ENCODE data around the gene AFG3L2. TPM values are rescaled to one million over a fixed set of nuclear protein-coding genes. Genes with fewer than 3 reads are reported as not detected.
A peak's percentile ranks its signal among the peaks of the same experiment; 100 is the strongest.
"Not testable (repeated sequence)": the region's sequence is repeated elsewhere in the genome, so short reads cannot be mapped to it uniquely, and the experiment has no call there.

AFG3L2 gene
- polyA plus RNA-seq, 1 donor = 63.8 TPM

GRCh38 chr18:12378198-12378558 is 1.2 kb upstream of the AFG3L2 start:
- H3K27ac ChIP-seq (ENCODE audit: low read length) = peak overlapping the region; percentile 83
- DNase-seq; H3K27me3 ChIP-seq (ENCODE audit: control insufficient read depth, insufficient read depth, low read length); H3K36me3 ChIP-seq (ENCODE audit: control insufficient read depth, insufficient read depth, low read length); H3K9me3 ChIP-seq (ENCODE audit: control insufficient read depth, low read depth, low read length): not testable (repeated sequence)
- H3K4me1 ChIP-seq (ENCODE audit: control insufficient read depth, insufficient read depth, low read length) = peaks cover 20% of the 10 kb centered on the region
- H3K4me3 ChIP-seq (ENCODE audit: low read length) = peak overlapping the region; percentile 47
- no CpG with 5 or more reads among the region's 5 CpGs for WGBS (ENCODE audit: insufficient coverage, low lambda C conversion rate)

- Histone ChIP-seq H3K9me3 (ENCODE audit: control insufficient read depth, low read depth, low read length) (no peaks in the 10 kb centered on the region), H3K36me3 (ENCODE audit: control insufficient read depth, insufficient read depth, low read length) (peaks cover 4% of the 10 kb centered on the region), H3K4me1 (ENCODE audit: control insufficient read depth, insufficient read depth, low read length) (peaks cover 25% of the 10 kb centered on the region), H3K27ac (ENCODE audit: low read length) (peak overlapping the region; percentile 83), H3K27me3 (ENCODE audit: control insufficient read depth, insufficient read depth, low read length) (no peaks in the 10 kb centered on the region), H3K4me3 (ENCODE audit: low read length) (peak overlapping the region; percentile 47)
- WGBS (ENCODE audit: insufficient coverage, low lambda C conversion rate) = no CpG with 5 or more reads among the region's 30 CpGs
- no peak for DNase-seq
These were observed 650 bp upstream of the AFG3L2 start for GRCh38 chr18:12377556-12378197.

GRCh38 chr18:12376034-12376753 is 833 bp downstream of the AFG3L2 start:
- Histone ChIP-seq H3K27me3 (ENCODE audit: control insufficient read depth, insufficient read depth, low read length) (no peaks in the 10 kb centered on the region), H3K9me3 (ENCODE audit: control insufficient read depth, low read depth, low read length) (no peaks in the 10 kb centered on the region), H3K36me3 (ENCODE audit: control insufficient read depth, insufficient read depth, low read length) (peaks cover 4% of the 10 kb centered on the region), H3K27ac (ENCODE audit: low read length) (peak overlapping the region; percentile 94), H3K4me1 (ENCODE audit: control insufficient read depth, insufficient read depth, low read length) (peaks cover 35% of the 10 kb centered on the region), H3K4me3 (ENCODE audit: low read length) (peak overlapping the region; percentile 84)
- no CpG with 5 or more reads among the region's 42 CpGs for WGBS (ENCODE audit: insufficient coverage, low lambda C conversion rate)
- peak in 1 of 2 donors; percentile 68 for DNase-seq

- peak overlapping the region; percentile 82 for H3K27ac ChIP-seq (ENCODE audit: low read length)
- peaks cover 38% of the 10 kb centered on the region for H3K4me1 ChIP-seq (ENCODE audit: control insufficient read depth, insufficient read depth, low read length)
These were observed 2.6 kb downstream of the AFG3L2 start for GRCh38 chr18:12374401-12374800.

GRCh38 chr18:12373771-12374116 is 3.3 kb downstream of the AFG3L2 start:
- peak overlapping the region; percentile 82 for H3K27ac ChIP-seq (ENCODE audit: low read length)
- H3K4me3 ChIP-seq (ENCODE audit: low read length) = no peak overlapping the region
- no CpG with 5 or more reads among the region's 2 CpGs for WGBS (ENCODE audit: insufficient coverage, low lambda C conversion rate)
- H3K27me3 ChIP-seq (ENCODE audit: control insufficient read depth, insufficient read depth, low read length) = no peaks in the 10 kb centered on the region
- no peak for DNase-seq
- H3K36me3 ChIP-seq (ENCODE audit: control insufficient read depth, insufficient read depth, low read length) = peaks cover 14% of the 10 kb centered on the region
- H3K9me3 ChIP-seq (ENCODE audit: control insufficient read depth, low read depth, low read length) = no peaks in the 10 kb centered on the region
- H3K4me1 ChIP-seq (ENCODE audit: control insufficient read depth, insufficient read depth, low read length) = peaks cover 38% of the 10 kb centered on the region

More at GRCh38 chr18:12374401-12374800, 2.6 kb downstream of the AFG3L2 start:
- Histone ChIP-seq H3K4me3 (ENCODE audit: low read length) (no peak overlapping the region), H3K9me3 (ENCODE audit: control insufficient read depth, low read depth, low read length) (no peaks in the 10 kb centered on the region), H3K27me3 (ENCODE audit: control insufficient read depth, insufficient read depth, low read length) (no peaks in the 10 kb centered on the region), H3K36me3 (ENCODE audit: control insufficient read depth, insufficient read depth, low read length) (peaks cover 8% of the 10 kb centered on the region)
- no CpG with 5 or more reads among the region's 6 CpGs for WGBS (ENCODE audit: insufficient coverage, low lambda C conversion rate)
- no peak for DNase-seq

- DNase-seq = peak in 1 of 2 donors; percentile 64
- no CpG with 5 or more reads among the region's 4 CpGs for WGBS (ENCODE audit: insufficient coverage, low lambda C conversion rate)
- H3K4me1 ChIP-seq (ENCODE audit: control insufficient read depth, insufficient read depth, low read length) = peaks cover 38% of the 10 kb centered on the region
- no peaks in the 10 kb centered on the region for H3K27me3 ChIP-seq (ENCODE audit: control insufficient read depth, insufficient read depth, low read length)
- H3K4me3 ChIP-seq (ENCODE audit: low read length) = no peak overlapping the region
- H3K9me3 ChIP-seq (ENCODE audit: control insufficient read depth, low read depth, low read length) = no peaks in the 10 kb centered on the region
- peak overlapping the region; percentile 82 for H3K27ac ChIP-seq (ENCODE audit: low read length)
- peaks cover 17% of the 10 kb centered on the region for H3K36me3 ChIP-seq (ENCODE audit: control insufficient read depth, insufficient read depth, low read length)
These were observed 3.8 kb downstream of the AFG3L2 start for GRCh38 chr18:12373116-12373770.

- Histone ChIP-seq H3K36me3 (ENCODE audit: control insufficient read depth, insufficient read depth, low read length) (peaks cover 22% of the 10 kb centered on the region), H3K27ac (ENCODE audit: low read length) (peak overlapping the region; percentile 82), H3K4me1 (ENCODE audit: control insufficient read depth, insufficient read depth, low read length) (peaks cover 41% of the 10 kb centered on the region), H3K27me3 (ENCODE audit: control insufficient read depth, insufficient read depth, low read length) (no peaks in the 10 kb centered on the region), H3K9me3 (ENCODE audit: control insufficient read depth, low read depth, low read length) (no peaks in the 10 kb centered on the region), H3K4me3 (ENCODE audit: low read length) (no peak overlapping the region)
- no peak for DNase-seq
- 83% methylated on average over 2 of the region's 3 CpGs for WGBS (ENCODE audit: insufficient coverage, low lambda C conversion rate)
These were observed 4.6 kb downstream of the AFG3L2 start for GRCh38 chr18:12372406-12372805.

GRCh38 chr18:12371590-12371989 is 5.4 kb downstream of the AFG3L2 start:
- no peaks in the 10 kb centered on the region for H3K27me3 ChIP-seq (ENCODE audit: control insufficient read depth, insufficient read depth, low read length)
- no CpG with 5 or more reads among the region's 2 CpGs for WGBS (ENCODE audit: insufficient coverage, low lambda C conversion rate)
- DNase-seq = peak; percentile 38 to 69

GRCh38 chr18:12369211-12369610 is 7.8 kb downstream of the AFG3L2 start:
- WGBS (ENCODE audit: insufficient coverage, low lambda C conversion rate) = no CpG with 5 or more reads among the region's 7 CpGs
- Histone ChIP-seq H3K36me3 (ENCODE audit: control insufficient read depth, insufficient read depth, low read length) (peaks cover 40% of the 10 kb centered on the region), H3K4me1 (ENCODE audit: control insufficient read depth, insufficient read depth, low read length) (peaks cover 42% of the 10 kb centered on the region), H3K27ac (ENCODE audit: low read length) (no peak overlapping the region), H3K4me3 (ENCODE audit: low read length) (no peak overlapping the region), H3K9me3 (ENCODE audit: control insufficient read depth, low read depth, low read length) (no peaks in the 10 kb centered on the region), H3K27me3 (ENCODE audit: control insufficient read depth, insufficient read depth, low read length) (no peaks in the 10 kb centered on the region)
- DNase-seq = no peak

More at GRCh38 chr18:12371590-12371989, 5.4 kb downstream of the AFG3L2 start:
- Histone ChIP-seq H3K36me3 (ENCODE audit: control insufficient read depth, insufficient read depth, low read length) (peaks cover 25% of the 10 kb centered on the region), H3K27ac (ENCODE audit: low read length) (peak overlapping the region; percentile 74), H3K9me3 (ENCODE audit: control insufficient read depth, low read depth, low read length) (no peaks in the 10 kb centered on the region), H3K4me1 (ENCODE audit: control insufficient read depth, insufficient read depth, low read length) (peaks cover 47% of the 10 kb centered on the region), H3K4me3 (ENCODE audit: low read length) (no peak overlapping the region)

- Histone ChIP-seq H3K9me3 (ENCODE audit: control insufficient read depth, low read depth, low read length) (no peaks in the 10 kb centered on the region), H3K27me3 (ENCODE audit: control insufficient read depth, insufficient read depth, low read length) (no peaks in the 10 kb centered on the region), H3K27ac (ENCODE audit: low read length) (peak overlapping the region; percentile 52), H3K4me1 (ENCODE audit: control insufficient read depth, insufficient read depth, low read length) (peaks cover 20% of the 10 kb centered on the region), H3K4me3 (ENCODE audit: low read length) (no peak overlapping the region), H3K36me3 (ENCODE audit: control insufficient read depth, insufficient read depth, low read length) (peaks cover 57% of the 10 kb centered on the region)
- DNase-seq = peak; percentile 49 to 77
- WGBS (ENCODE audit: insufficient coverage, low lambda C conversion rate) = 40% methylated on average over 2 of the region's 5 CpGs
These were observed 10.2 kb downstream of the AFG3L2 start for GRCh38 chr18:12366784-12367183.
